Natural killer cell (primary cell): ENCODE data around the gene CROCC2. TPM values are rescaled to one million over a fixed set of nuclear protein-coding genes. Genes with fewer than 3 reads are reported as not detected.
A peak's percentile ranks its signal among the peaks of the same experiment; 100 is the strongest.

Experiments used
- ATAC-seq, 3 donors: fragments of 150-1000 bp in 2 of 3; fragments of 200-7000 bp in 1 of 3; cut with Tn5 transposase; 1 replicate in 1 of 3; 2 replicates in 2 of 3; pipeline ENCODE4 v1.10.0; 2021; ENCODE audit warnings: mild to moderate bottlenecking in 2 of 3, moderate library complexity in 2 of 3
- DNase-seq, 2 donors: peaks; one replicate each; pipeline versions ENCODE4 v3.0.0 to v3.0.0-alpha.2; 2013 to 2021; ENCODE audit warnings: mixed read lengths in 1 of 2
- H3K27ac ChIP-seq: one replicate; pipeline ENCODE4 v1.5.1; 2013; ENCODE audit warnings: mild to moderate bottlenecking, low read length
- H3K27me3 ChIP-seq: one replicate; pipeline ENCODE4 v1.6.1; 2013; ENCODE audit warnings: low read length; ENCODE audit not compliant: control insufficient read depth, insufficient read depth
- H3K36me3 ChIP-seq: one replicate; pipeline ENCODE4 v1.6.1; 2013; ENCODE audit warnings: low read length; ENCODE audit not compliant: control insufficient read depth, insufficient read depth
- H3K4me1 ChIP-seq: one replicate; pipeline ENCODE4 v1.6.1; 2013; ENCODE audit warnings: low read length; ENCODE audit not compliant: control insufficient read depth, insufficient read depth
- H3K4me3 ChIP-seq: one replicate; pipeline ENCODE4 v1.5.1; 2013; ENCODE audit warnings: low read length
- H3K9me3 ChIP-seq: one replicate; pipeline ENCODE4 v1.6.1; 2013; ENCODE audit warnings: low read length; ENCODE audit not compliant: control insufficient read depth, insufficient read depth
- H3K27ac Mint-ChIP-seq, 2 donors: one replicate each; pipeline ENCODE4 v1.8.0; 2022; ENCODE audit warnings: mild to moderate bottlenecking in 2 of 2, mixed read lengths in 2 of 2, moderate library complexity in 1 of 2
- H3K27me3 Mint-ChIP-seq, 2 donors: one replicate each; pipeline ENCODE4 v1.8.0; 2022; ENCODE audit warnings: low read depth in 2 of 2, mixed read lengths in 2 of 2
- H3K36me3 Mint-ChIP-seq: one replicate; pipeline ENCODE4 v1.8.0; 2022; ENCODE audit warnings: mixed read lengths
- H3K4me1 Mint-ChIP-seq, 2 donors: one replicate each; pipeline ENCODE4 v1.8.0; 2022; ENCODE audit warnings: mixed read lengths in 2 of 2
- H3K4me3 Mint-ChIP-seq: one replicate; pipeline ENCODE4 v1.8.0; 2022; ENCODE audit warnings: mild to moderate bottlenecking, moderate library complexity, mixed read lengths
- H3K9me3 Mint-ChIP-seq, 2 donors: one replicate each; pipeline ENCODE4 v1.8.0; 2022; ENCODE audit warnings: mixed read lengths in 2 of 2
- CTCF ChIP-seq: fragments of 200-600 bp; IDR thresholded peaks from one replicate; pipeline ENCODE4 v1.8.0; 2022; ENCODE audit warnings: antibody characterized with exemption
- WGBS: methylation state at CpG from one replicate; pipeline ENCODE4 v1.1.7; 2013; ENCODE audit warnings: missing lambda C conversion rate; ENCODE audit not compliant: insufficient coverage; 5-methylcytosine and 5-hydroxymethylcytosine counted together
- intact Hi-C: fragments of 100-400 bp; cut with micrococcal nuclease; formaldehyde crosslinking; loops from one replicate; pipeline ENCODE4 v1.14.2; 2022
- total RNA-seq, 4 donors: library from RNA; stranded (reverse); fragments of 120-200 nt in 1 of 4; gene quantifications; one replicate each; pipeline versions ENCODE4 v1.2.3 to v1.2.4, GENCODE V29; 2013 to 2022

CROCC2 gene
- total RNA-seq, 3 donors from 2014 or later (not counting 1 experiment from before 2014, with no cell fraction given), result 0.14 TPM; not detected in 2

GRCh38 chr2:240966906-240967680 lies 61.0 kb downstream of the CROCC2 start:
- no peak for DNase-seq
- H3K27me3 Mint-ChIP-seq, result peaks cover 0 to 3% of the 10 kb centered on the region in 2 donors
- H3K4me1 Mint-ChIP-seq, result no peaks in the 10 kb centered on the region
- 86% methylated on average over 32 of the region's 32 CpGs for WGBS
- H3K27me3 ChIP-seq, result no peaks in the 10 kb centered on the region
- H3K36me3 Mint-ChIP-seq, result no peaks in the 10 kb centered on the region
- ATAC-seq, result no peak
- no peaks in the 10 kb centered on the region for H3K36me3 ChIP-seq
- intact Hi-C loops, result no loop called here
- no peak overlapping the region for H3K27ac Mint-ChIP-seq
- H3K27ac ChIP-seq, result no peak overlapping the region
- no peaks in the 10 kb centered on the region for H3K9me3 ChIP-seq
- H3K4me3 Mint-ChIP-seq, result no peak overlapping the region
- H3K4me1 ChIP-seq, result peaks cover 5% of the 10 kb centered on the region
- TF ChIP-seq CTCF, result no peak
- no peak overlapping the region for H3K4me3 ChIP-seq
- no peaks in the 10 kb centered on the region for H3K9me3 Mint-ChIP-seq

DNA sequence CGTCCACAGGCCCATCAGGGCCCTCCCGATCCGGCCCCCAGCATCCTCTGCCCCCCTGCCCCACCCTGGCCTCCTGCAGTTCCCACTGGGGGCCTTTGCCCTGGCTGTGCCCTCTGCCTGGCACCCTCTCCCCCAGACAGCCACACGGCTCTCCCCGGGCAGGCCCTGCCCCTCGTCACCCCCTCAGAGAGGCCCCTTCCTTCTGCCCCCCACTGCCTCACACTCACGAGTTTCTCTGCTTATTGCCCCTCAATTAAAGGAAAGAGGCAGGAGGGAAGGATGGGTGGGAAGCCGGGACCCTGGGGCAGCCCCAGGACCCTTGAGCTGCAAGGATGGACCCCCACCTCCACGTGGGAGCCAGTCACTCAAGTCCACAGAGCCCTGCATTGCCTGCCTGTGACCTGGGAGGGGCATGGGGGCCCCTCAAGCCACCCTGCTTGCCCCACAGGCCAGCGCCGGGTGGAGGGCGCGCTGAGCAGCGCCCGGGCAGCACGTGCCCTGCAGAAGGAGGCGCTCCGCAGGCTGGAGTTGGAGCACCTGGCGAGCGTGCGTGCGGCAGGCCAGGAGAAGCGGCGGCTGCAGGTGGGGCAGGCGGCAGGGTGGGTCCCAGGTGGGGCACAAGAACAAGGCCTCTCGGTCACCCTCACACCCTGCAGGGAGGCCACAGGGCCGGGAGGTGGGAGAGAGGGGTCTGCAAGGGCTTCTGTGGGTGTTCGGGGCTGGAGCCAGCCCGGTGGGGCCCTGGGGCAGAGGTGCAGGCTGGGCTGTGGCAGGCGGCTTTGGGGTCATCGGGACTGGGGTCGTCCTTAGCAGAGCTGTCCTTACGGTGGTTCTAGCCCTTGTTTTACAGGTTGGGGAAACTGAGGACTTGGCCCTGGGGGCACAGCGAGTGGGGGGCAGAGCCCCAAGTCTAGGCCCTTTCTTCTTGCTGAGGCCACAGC lies 61.8 kb downstream of the CROCC2 start:
- WGBS, result 92% methylated on average over 33 of the region's 34 CpGs
- H3K27me3 ChIP-seq, result no peaks in the 10 kb centered on the region
- H3K4me3 ChIP-seq, result no peak overlapping the region
- no peaks in the 10 kb centered on the region for H3K9me3 ChIP-seq
- intact Hi-C loops, result no loop called here
- Mint-ChIP-seq H3K36me3 (no peaks in the 10 kb centered on the region), H3K27me3 (peaks cover 0 to 3% of the 10 kb centered on the region in 2 donors), H3K4me1 (no peaks in the 10 kb centered on the region), H3K9me3 (no peaks in the 10 kb centered on the region), H3K27ac (no peak overlapping the region), H3K4me3 (no peak overlapping the region)
- no peaks in the 10 kb centered on the region for H3K36me3 ChIP-seq
- DNase-seq (no peak), ATAC-seq (no peak)
- H3K27ac ChIP-seq, result no peak overlapping the region
- peaks cover 5% of the 10 kb centered on the region for H3K4me1 ChIP-seq
- TF ChIP-seq CTCF, result no peak

DNA sequence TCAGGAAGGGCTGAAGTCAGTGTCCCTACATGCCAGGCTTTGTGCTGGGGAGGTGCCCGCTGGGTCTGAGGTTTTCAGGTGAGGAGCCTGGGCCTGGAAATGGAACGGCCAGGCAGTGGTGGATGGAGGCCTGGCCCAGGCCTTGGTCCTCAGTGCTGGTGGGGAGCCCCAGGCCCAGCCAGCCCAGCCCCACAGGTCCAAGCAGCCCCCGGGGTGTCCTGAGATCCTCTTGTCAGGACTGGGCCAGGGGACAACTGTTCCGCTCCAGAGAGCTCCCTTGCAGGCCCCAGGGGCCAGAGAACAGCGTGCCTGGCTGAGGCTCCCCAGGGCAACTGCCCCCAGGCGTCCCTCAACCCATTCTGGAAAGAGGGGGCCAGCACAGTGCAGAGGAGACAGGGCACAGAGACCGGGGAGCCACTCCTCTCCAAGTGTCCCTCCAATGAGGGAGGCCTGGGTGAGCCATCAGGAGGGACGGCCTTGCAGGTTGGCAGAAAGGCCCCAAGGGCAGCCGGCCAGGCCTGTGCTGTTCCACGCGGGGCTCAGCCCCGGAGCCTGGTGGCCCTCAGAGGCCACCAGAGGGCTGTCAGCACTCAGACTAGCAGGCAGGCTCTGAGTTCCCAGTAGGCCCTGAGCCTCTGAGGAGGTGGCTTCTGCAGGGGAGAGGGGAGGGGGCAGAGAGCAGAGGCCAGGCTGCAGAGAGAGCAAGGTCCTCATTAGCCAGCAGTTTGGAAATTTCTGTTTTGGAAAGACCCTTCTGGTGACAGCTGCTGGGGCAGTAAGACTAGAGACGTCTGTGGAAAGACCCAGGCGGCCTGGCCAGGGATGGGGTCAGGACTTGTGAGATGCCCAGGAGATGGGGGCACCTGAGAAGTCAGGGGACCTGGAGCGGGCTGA lies 62.8 kb downstream of the CROCC2 start:
- no peaks in the 10 kb centered on the region for H3K9me3 ChIP-seq
- ATAC-seq (no peak), DNase-seq (peak in 1 of 2 donors; percentile 15)
- H3K27ac ChIP-seq, result no peak overlapping the region
- no peaks in the 10 kb centered on the region for H3K36me3 ChIP-seq
- TF ChIP-seq CTCF, result no peak
- Mint-ChIP-seq H3K9me3 (peaks cover 0 to 3% of the 10 kb centered on the region in 2 donors), H3K4me1 (no peaks in the 10 kb centered on the region), H3K27ac (no peak overlapping the region), H3K27me3 (peaks cover 0 to 3% of the 10 kb centered on the region in 2 donors), H3K4me3 (no peak overlapping the region), H3K36me3 (no peaks in the 10 kb centered on the region)
- intact Hi-C loops, result no loop called here
- WGBS, result 86% methylated on average over 15 of the region's 15 CpGs
- no peak overlapping the region for H3K4me3 ChIP-seq
- H3K4me1 ChIP-seq, result peaks cover 5% of the 10 kb centered on the region
- H3K27me3 ChIP-seq, result no peaks in the 10 kb centered on the region
